IMR-90 (cell line): Measurements from ENCODE around the gene PHF3.

ENCODE experiments used
- POLR2A ChIP-seq: IDR thresholded peaks from 2 replicates; pipeline ENCODE4 v1.6.1; 2012; ENCODE audit warnings: mild to moderate bottlenecking, low read depth, low read length
- RAD21 ChIP-seq: IDR thresholded peaks from 2 replicates; pipeline ENCODE4 v1.6.1; 2012; ENCODE audit warnings: low read length, improper control_type of control experiment
- TF ChIP-seq, protein P1 (sequence below): conservative IDR thresholded peaks from 2 replicates; pipeline ENCODE4 v1.5.1; 2012; ENCODE audit warnings: mild to moderate bottlenecking, low read depth, low read length, improper control_type of control experiment

GRCh38 chr6:63730311-63730710 is 94.7 kb downstream of the PHF3 start:
- TF ChIP-seq, protein P1, sequence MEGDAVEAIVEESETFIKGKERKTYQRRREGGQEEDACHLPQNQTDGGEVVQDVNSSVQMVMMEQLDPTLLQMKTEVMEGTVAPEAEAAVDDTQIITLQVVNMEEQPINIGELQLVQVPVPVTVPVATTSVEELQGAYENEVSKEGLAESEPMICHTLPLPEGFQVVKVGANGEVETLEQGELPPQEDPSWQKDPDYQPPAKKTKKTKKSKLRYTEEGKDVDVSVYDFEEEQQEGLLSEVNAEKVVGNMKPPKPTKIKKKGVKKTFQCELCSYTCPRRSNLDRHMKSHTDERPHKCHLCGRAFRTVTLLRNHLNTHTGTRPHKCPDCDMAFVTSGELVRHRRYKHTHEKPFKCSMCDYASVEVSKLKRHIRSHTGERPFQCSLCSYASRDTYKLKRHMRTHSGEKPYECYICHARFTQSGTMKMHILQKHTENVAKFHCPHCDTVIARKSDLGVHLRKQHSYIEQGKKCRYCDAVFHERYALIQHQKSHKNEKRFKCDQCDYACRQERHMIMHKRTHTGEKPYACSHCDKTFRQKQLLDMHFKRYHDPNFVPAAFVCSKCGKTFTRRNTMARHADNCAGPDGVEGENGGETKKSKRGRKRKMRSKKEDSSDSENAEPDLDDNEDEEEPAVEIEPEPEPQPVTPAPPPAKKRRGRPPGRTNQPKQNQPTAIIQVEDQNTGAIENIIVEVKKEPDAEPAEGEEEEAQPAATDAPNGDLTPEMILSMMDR = no peak
- TF ChIP-seq RAD21 = no peak
- no peak for TF ChIP-seq POLR2A
